NCI-H82 treated with DMSO at 0.1 percent for 48 hours (cell line): ENCODE results near the gene ZW10.
A peak's percentile ranks its signal among the peaks of the same experiment; 100 is the strongest.
"Not testable (repeated sequence)": the region's sequence is repeated elsewhere in the genome, so short reads cannot be mapped to it uniquely, and the experiment has no call there.

Experiments used
- DNase-seq: peaks from one replicate; lab custom pipeline; 2025; ENCODE audit not compliant: unreplicated experiment; lab: John Stamatoyannopoulos, UW

The ZW10 gene

GRCh38 chr11:113764527-113765219 is 8.8 kb downstream of the ZW10 start:
- DNase-seq: no peak

DNA sequence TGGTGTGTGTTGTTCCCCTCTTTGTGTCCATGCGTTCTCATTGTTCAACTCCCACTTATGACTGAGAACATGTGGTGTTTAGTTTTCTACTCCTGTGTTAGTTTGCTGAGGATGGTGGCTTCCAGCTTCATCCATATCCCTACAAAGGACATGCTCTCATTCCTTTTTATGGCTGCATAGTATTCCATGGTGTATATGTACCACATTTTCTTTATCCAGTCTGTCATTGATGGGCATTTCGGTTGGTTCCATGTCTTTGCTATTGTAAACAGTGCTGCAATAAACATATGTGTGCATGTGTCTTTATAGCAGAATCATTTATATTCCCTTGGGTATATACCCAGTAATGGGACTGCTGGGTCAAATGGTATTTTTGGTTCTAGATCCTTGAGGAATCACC is 10.5 kb downstream of the ZW10 start:
- DNase-seq: not testable (repeated sequence)

DNA sequence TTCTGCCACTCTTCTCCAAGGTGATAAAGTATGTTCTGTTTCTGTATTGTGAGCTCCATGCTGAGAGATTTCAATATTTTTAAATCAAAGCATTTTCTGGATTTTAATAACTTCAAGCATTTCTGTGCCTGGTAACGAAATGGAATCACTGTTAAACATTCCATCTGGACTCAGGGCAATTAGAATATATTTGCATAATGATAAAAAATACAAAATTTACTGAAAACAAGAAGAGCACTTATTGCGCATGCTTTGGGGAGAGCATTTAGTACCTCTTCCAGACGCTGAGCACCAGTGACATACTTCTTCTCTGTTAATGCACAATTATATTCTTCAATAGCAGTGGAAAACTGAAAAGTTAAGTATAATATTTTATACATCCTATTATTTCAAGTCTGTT is 13.3 kb downstream of the ZW10 start:
- DNase-seq: no peak

DNA sequence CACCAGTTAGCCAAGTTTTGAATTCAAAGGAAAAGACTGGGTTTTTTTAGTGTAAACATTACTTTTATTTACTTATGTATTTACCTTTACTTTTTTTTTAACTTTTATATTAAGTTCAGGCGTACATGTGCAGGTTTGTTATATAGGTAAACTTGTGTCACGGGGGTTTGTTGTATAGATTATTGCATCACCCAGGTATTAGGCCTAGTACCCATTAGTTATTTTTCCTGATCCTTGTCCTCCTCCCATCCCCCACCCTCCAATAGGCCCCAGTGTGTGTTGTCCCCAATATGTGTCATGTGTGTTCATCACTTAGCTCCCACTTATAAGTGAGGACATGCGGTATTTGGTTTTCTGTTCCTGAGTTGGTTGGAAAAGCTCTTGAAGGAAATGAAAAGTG is 20.6 kb downstream of the ZW10 start:
- no peak for DNase-seq

GRCh38 chr11:113736323-113736722 is 37.2 kb downstream of the ZW10 start:
- DNase-seq: no peak

- DNase-seq: no peak
Observed at GRCh38 chr11:113732092-113732491, 41.4 kb downstream of the ZW10 start.

- peak; percentile 45 for DNase-seq
Observed at GRCh38 chr11:113730887-113731726, 42.4 kb downstream of the ZW10 start.

GRCh38 chr11:113729456-113729855 is 44.0 kb downstream of the ZW10 start:
- DNase-seq: no peak

DNA sequence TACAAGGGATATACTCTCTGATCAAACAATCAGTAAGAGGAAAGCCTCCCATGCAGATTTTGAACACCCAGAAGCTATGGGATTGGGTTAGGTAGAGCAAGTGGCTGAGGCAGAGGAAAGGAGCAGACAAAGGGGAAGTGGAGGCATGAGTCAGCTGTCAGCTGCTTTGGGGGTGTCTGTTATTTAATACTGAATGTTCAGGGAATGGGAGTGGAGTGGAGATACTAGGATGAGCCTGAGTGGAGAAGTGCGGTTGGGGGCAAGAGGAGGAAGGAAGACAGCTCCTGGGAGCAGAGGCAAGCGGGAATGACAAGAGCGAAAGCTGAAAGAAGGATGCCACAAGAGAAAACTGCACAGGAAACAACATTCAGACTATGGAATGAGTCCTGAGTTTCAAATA is 44.7 kb downstream of the ZW10 start:
- no peak for DNase-seq

DNA sequence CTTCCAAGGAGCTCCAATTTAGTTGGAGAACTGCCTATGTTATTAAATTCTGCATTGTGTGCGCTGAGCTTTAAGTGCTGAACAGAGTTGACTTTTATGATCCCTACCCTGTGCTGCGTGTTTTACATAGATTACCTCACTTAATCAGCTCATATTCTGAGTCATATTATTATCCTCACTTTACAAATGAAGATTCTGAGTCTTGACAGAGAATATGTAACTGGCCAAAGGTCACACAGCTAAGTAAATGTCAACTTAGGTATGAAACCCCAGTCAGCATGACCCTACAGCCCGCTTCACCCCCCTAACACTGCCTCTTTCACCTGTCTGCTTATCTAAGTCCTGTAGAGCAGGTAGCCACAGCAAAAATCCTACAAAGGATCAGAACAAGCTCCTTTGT is 47.6 kb downstream of the ZW10 start:
- no peak for DNase-seq

DNA sequence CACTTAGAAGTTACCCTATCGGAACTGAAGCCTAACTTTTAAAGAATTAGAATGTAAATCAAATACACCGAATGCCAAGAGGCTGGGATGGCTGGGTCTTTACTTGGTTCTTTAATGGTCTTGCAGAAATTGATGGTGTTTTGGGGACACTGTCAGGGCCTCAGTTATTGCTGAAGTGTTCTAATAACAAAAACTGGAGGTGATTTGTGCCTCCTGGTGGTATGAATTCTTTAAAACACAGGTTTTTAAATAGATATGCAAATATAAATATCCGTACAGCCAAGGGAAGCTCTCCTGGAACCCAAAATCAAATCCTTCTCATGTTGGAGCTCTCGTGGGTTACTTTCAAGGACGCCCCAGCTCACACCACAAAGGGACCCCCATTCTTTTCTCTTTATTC is 48.1 kb downstream of the ZW10 start:
- no peak for DNase-seq

DNA sequence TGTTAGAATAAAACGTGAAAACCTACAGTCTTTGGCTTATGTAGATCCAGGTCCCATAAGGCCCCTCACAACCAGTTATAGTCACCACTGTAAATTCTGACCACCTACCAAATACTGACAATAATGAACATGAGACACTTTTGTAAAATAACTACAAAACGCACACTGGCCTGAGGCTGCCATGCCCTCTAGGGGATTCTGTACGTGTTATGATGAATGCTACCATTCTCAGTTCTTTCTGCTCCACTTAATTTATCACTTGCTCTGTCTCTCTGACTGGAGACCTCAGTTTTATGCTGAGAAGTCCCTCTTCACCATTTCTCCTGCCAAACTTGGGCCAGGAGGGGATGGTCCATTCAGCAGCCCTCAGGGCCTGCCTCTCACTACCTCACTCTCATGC is 48.7 kb downstream of the ZW10 start:
- DNase-seq: no peak

DNA sequence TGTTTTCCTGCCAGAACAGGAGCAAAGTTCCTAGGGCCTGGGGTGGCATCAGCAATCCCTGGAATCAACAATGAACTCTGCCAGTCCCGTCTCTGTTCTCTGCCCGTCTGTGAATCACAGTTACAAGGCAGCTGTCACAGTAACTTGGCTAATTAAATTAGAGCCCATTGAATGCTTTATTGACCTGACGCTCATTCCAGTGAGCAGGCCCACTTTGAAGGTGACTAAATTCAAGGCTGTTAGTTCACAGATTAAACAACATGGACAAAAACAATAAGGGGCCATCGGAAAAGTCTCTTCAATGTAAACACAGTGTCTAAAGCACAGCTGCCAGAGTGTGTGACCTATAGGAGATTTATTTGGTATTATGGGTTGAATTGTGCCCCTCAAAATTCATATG is 49.7 kb downstream of the ZW10 start:
- DNase-seq: no peak

GRCh38 chr11:113722934-113723333 is 50.6 kb downstream of the ZW10 start:
- no peak for DNase-seq

- no peak for DNase-seq
Observed at GRCh38 chr11:113722221-113722620, 51.3 kb downstream of the ZW10 start.

DNA sequence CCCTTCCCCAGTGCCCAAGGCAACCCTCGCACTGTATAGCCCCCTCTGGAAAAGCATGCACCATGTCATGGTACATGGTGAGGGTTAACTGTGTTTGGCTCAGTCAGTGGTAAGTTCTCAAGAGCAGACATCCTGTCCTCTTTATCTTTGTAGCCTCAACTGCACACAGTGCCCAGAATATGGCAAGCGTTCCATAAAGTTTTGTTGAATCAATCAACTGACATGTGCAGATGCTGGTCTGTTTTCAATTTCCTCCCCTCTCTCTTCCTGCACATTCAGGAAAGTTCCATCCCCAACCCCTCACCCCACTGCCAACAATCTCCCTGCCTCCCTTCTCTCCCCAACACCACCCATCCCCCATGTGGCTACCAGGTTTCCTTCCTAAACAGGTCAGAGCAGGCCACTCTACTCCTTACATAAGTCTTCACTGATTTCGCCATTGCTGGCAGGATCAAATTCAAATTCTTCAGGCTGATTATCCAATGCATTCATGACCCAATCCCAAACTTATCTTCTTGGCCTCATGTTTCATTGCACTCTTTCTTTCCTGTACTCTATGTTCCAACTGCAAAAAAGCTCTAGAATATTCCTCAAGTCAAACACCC is 51.9 kb downstream of the ZW10 start:
- DNase-seq: no peak

GRCh38 chr11:113720478-113720877 is 53.0 kb downstream of the ZW10 start:
- not testable (repeated sequence) for DNase-seq

GRCh38 chr11:113715882-113716625 is 57.4 kb downstream of the ZW10 start:
- no peak for DNase-seq

DNA sequence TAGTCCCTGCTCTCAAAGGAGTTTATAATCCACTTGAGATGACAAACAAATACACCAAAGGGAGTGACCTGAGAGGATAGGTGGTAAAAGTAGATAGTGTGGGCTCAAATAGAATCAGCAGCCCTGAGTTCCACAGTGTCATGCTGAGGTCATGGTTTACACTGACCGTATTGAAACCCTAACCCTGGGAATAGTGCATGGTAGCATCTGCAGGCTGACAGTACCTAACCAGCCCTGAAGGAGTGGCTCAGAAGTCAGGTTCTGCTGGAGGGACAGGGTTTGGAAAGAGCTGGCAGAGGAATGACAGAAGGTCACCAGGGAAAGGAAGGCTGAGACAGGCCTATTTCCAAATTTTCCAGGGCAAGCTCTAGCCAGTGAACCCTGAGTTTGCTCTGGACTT is 58.2 kb downstream of the ZW10 start:
- DNase-seq: no peak

DNA sequence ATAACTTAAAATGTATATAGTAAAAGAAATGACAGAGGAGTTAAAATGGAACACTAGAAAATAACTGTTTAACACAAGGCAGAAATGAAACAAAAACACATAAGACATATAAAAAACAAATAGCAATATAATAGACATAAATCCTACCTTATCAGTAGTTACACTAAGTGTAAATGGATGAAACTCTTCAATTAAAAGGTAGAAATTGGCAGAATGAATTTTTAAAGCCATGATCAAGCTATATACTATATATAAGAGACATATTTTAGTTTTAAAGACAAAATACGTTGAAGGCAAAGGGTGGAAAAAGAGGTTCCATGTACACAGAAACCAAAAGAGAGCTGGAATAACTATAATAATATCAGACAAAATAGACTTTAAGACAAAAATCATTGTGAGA is 62.5 kb downstream of the ZW10 start:
- no peak for DNase-seq

GRCh38 chr11:113705871-113706655 is 67.4 kb downstream of the ZW10 start, which contains the start of gene TMPRSS5:
Gene TMPRSS5 (minus strand): TSS chr11:113706308. CDS start chr11:113706224, 84 bp downstream.
- no peak for DNase-seq
